ENCODE measurements around the gene ZNF574.

DNA sequence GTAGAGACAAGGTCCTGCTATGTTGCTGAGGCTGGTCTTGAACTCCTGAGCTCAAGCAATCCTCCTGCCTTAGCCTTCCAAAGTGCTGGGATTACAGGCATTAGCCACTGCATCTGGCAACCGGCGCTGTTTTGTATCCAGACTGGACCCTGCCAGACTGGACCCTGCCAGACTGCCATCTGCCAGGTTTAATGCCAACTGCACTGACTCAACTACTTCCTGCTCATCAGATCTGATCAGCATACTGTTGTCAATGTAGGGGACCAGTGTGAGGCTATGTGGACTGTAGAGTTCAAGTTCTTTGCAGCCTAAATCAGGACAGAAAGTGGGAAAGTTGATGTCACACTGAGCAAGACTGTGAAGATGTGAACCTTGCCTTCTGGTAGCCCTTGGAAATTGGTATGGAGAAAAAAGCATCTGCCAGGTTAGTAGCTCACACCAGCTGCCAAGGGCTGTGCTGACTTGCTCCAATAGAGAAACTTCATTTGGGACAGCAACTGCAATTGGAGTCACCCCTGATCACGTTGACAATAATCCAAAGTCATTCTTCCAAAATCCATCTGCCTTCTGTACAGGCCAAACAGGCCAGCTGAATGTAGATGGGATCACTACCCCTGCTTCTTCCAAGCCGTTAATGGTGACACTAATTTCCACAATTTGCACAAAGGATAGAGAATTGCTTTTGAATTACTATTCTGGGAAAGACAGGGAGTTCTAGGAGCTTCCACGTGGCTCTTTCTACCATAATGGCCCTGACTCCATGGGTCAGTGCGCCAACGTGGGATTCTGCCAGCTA is 45.1 kb upstream of the ZNF574 start:
- TF ChIP-seq, protein P1, sequence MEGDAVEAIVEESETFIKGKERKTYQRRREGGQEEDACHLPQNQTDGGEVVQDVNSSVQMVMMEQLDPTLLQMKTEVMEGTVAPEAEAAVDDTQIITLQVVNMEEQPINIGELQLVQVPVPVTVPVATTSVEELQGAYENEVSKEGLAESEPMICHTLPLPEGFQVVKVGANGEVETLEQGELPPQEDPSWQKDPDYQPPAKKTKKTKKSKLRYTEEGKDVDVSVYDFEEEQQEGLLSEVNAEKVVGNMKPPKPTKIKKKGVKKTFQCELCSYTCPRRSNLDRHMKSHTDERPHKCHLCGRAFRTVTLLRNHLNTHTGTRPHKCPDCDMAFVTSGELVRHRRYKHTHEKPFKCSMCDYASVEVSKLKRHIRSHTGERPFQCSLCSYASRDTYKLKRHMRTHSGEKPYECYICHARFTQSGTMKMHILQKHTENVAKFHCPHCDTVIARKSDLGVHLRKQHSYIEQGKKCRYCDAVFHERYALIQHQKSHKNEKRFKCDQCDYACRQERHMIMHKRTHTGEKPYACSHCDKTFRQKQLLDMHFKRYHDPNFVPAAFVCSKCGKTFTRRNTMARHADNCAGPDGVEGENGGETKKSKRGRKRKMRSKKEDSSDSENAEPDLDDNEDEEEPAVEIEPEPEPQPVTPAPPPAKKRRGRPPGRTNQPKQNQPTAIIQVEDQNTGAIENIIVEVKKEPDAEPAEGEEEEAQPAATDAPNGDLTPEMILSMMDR (IDR thresholded peaks at IDR 0.05; ENCODE audit: low read depth, low read length, poor library complexity, severe bottlenecking): no peak
- TF ChIP-seq EZH2phosphoT487 (IDR thresholded peaks at IDR 0.05; ENCODE audit: borderline replicate concordance, low read length): no peak

Measured in DOHH2 (cell line).